HepG2 (cell line): ENCODE measurements around the gene MEGF6.

Source experiments
- CBX2 ChIP-seq, 2 experiments: fragments of 200-600 bp in 1 of 2; sonication (generic); formaldehyde crosslinking in 1 of 2; IDR thresholded peaks; 2 replicates each; pipeline versions ENCODE4 v1.7.0 to v1.8.1; 2018 to 2022; ENCODE audit warnings: low read depth in 2 of 2, low read length in 1 of 2, mild to moderate bottlenecking in 1 of 2, missing genetic modification reagents in 1 of 2
- CHD4 ChIP-seq: fragments of 200-600 bp; sonication (generic); IDR thresholded peaks from 2 replicates; pipeline ENCODE4 v1.7.0; 2017; ENCODE audit warnings: mild to moderate bottlenecking, low read length, borderline replicate concordance
- FOXA1 ChIP-seq, 2 experiments: fragments of 450-650 bp in 1 of 2; sonication (generic) in 1 of 2; formaldehyde crosslinking in 1 of 2; IDR thresholded peaks; 2 replicates each; pipeline versions ENCODE4 v1.4.0 to v1.6.1; 2016 to 2020; ENCODE audit warnings: missing genetic modification reagents in 1 of 2
- GATAD2A ChIP-seq: IDR thresholded peaks from 2 replicates; pipeline ENCODE4 v1.6.1; 2016
- POLR2AphosphoS5 ChIP-seq: IDR thresholded peaks from 2 replicates; pipeline ENCODE4 v1.6.1; 2012; ENCODE audit warnings: low read depth, low read length
- TGIF2 ChIP-seq: IDR thresholded peaks from 2 replicates; pipeline ENCODE4 v1.6.1; 2016; ENCODE audit warnings: control low read depth, missing compliant biosample characterization

DNA sequence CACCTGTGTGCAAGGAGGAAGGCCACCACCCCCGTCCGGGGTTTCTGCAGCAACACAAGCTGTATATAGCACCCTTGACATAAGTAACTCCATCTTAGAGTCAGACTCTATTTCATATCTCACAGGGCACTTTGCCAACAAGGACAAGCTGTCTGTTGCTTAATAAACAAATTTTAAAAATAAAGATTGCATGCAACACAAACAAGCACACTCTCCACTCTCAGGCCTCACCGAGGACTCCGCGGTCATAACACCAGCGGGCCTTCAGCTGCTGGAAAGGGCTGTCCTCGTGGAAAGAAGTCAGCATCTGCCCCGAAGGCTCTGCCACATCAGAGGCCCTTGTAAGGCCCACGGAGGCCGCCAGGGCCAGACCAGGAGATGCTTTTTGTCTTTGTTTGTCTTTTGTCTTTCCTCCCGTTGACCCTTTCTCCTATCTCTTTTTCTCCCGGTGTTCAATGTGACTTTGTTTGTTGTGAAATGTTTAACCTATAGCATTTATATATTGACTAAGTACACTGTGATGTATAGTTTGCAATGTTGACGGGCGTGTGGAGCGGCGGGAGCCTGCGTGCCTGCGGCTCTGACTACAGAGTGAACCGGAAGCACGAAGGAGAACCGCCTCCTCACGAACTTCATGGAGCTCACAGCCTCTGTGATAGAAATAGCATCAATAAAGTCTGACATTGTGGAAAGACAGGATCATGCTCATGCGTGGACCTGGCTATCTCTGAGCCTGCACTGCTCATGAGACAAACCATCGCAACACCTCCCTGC is 24.1 kb downstream of the MEGF6 start:
- no peak for TF ChIP-seq CBX2 (IDR thresholded peaks at IDR 0.05; ENCODE audit: low read depth, low read length)
- TF ChIP-seq CBX2 (CRISPR knock-in tag; IDR thresholded peaks at IDR 0.05; ENCODE audit: low read depth), result no peak
- TF ChIP-seq FOXA1 (IDR thresholded peaks at IDR 0.05), result no peak
- no peak for TF ChIP-seq FOXA1 (CRISPR knock-in tag; IDR thresholded peaks at IDR 0.05)
- no peak for TF ChIP-seq TGIF2 (CRISPR knock-in tag)
- no peak for TF ChIP-seq CHD4
- no peak for TF ChIP-seq POLR2AphosphoS5
- TF ChIP-seq GATAD2A, result peak; percentile 25; the same call in 1 of the 2 replicates
